Endometrial microvascular endothelial cells (primary cell): ENCODE data around the gene CYB561. TPM values are rescaled to one million over a fixed set of nuclear protein-coding genes. Genes with fewer than 3 reads are reported as not detected.

Source experiments
- in situ Hi-C: cut with HindIII; loops from 2 replicates; pipeline ENCODE4 v1.10.0; 2017; ENCODE audit warnings: low sequenced_read_pairs, low pct_unique_long_range_greater_than_20kb; ENCODE audit errors: inconsistent ontology term
- total RNA-seq: library from RNA; depleted of rRNA; stranded (reverse); fragments of >200 nt; gene quantifications from one replicate; pipeline ENCODE4 v1.2.3, GENCODE V29; 2015; ENCODE audit errors: inconsistent ontology term

CYB561 gene
- total RNA-seq = 17.2 TPM

DNA sequence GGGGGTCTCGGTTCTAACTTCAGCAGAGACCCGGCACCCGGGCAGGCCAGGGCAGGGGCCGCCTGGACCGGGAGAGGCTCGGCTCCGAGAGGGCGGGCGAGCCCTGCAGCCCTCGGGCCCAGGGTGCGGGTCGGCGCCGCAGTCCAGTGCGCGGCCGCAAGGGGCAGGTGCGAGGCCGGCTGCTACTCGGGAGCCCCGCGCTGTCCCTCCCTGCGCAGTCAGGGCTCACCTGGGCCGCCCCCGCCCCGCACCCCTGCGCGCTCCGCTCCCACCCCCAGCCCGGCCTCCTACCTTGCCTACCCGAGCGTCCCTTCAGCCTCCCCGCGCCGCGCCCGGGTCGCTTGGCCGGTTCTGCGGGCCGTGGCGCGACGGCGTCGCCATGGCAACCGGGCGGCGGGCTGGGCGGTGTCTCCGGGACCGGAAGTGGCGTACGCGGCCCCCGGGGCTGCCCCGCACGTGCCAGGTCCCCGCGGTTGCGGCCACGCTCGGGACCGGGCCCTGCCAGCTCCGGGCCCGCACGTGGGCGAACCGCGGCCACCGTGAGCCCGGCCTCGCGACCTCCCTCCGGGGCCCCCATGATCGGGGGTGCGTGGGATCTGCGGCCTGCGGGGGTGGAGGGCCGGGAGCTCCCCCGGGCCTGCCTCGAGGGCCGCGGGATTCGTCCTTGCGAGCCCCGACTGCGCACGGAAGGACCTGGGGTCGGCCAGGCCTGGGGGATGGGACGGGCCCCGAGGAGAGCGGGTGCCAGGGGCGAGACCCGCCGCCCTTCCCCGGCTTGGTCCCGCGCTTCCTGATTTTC is at the start of gene CYB561:
CYB561 (minus strand) TSS at position 353 of the 799 bp plus-strand sequence. CDS start 8,759 bp downstream, outside the sequence.
- in situ Hi-C loops = loop anchor here (25.0 kb wide), 1 partner anchor 141 kb away; no protein-coding TSS in a partner anchor

- in situ Hi-C loops = no loop called here
These were observed 49.4 kb upstream of the CYB561 start for GRCh38 chr17:63495491-63495890.

- in situ Hi-C loops = no loop called here
These were observed 48.3 kb upstream of the CYB561 start for GRCh38 chr17:63494300-63494928.

GRCh38 chr17:63493411-63493810 is 47.3 kb upstream of the CYB561 start:
- in situ Hi-C loops = no loop called here

DNA sequence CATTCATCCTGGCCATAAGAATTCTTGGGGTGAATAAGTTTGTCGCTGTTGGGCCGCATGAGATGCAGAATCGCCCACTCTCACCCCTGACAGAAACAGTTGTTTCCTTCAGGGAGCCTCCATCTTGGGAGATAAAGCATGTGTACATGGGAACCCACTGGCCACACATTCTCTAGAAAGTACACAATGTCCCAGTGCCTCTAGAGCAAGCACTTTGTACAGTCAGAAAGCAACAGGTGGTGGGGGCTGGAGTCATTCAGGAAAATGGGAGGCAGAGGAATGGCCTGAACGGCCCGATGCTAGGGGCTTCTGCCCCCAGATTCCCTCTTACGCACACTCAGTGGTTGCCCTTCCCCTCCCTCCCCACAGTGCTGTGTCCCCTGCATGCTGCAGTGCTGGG is 46.8 kb upstream of the CYB561 start:
- in situ Hi-C loops = no loop called here

DNA sequence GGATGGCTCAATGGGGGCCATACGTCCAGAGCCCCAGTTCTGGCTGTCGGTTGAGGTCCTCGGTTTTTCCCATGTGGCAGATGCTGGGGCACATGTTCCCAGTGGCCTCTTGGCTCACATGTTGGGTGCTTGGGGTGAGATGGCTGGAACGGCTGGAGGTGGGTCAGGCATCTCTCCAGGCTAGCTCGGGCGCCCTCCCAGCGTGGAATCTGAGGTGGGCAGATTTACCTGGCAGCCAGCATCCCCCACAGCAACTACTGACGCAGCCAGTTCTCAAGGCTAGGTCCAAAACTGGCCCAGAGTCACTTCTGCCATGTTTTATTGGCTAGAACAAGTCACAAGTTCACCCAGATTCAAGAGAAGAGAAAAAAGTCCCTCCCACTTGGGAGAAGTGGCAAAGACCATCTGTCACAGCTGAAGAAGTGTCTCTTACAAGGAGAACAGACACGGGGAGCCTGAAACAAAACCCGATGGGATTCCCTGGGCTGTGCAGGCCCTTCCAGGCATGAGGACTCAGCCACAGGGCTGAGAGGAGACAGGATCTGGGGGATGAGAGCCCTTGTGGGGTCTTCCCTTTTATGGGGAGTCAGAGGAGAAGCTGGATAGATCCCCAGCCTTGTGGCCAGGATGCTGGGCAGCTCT is 46.0 kb upstream of the CYB561 start:
- in situ Hi-C loops = no loop called here

- in situ Hi-C loops = no loop called here
These were observed 45.3 kb upstream of the CYB561 start for GRCh38 chr17:63491413-63491812.

- in situ Hi-C loops = no loop called here
These were observed 44.8 kb upstream of the CYB561 start for GRCh38 chr17:63490858-63491400.

DNA sequence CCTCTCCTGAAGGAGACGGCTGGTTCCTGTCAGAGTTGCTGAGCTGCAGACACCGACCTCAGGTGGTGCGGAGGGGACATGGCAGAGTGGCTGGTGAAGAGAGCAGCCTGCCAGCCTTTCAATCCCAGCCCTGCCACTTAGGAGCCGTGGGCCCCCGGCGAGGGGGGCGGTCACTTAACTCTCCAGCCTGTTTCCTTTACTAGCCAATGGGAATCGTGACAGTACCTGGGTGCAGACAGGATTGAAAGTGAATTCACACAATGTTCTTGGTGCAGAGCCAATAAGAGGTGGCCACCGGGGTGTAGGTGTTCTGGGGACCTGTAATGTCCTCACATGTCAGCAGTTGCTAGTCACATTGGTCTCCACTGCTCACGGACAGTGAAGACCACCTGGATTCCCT is 44.2 kb upstream of the CYB561 start:
- in situ Hi-C loops = no loop called here

DNA sequence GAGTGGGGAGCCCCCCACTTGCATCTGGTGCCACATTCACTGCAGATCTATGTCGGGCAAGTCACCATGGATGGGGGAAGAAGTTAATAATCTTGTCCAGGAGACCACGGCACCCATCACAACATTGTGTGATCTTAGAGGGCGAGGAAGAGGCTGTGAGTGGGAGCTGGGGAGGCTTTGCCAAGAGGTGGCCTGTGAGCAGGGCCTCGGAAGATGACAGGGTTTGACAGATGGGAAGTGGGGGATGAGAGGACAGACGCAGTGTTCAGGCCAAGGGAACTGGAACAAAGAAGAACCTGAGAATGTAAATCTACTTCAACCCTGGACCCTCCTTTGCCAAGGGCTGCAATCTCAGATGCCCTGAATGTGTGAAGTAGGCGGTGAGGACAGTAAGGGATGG is 43.2 kb upstream of the CYB561 start:
- in situ Hi-C loops = no loop called here

GRCh38 chr17:63488851-63489250 is 42.7 kb upstream of the CYB561 start:
- in situ Hi-C loops = no loop called here

GRCh38 chr17:63487014-63487339 is 40.9 kb upstream of the CYB561 start:
- in situ Hi-C loops = no loop called here

DNA sequence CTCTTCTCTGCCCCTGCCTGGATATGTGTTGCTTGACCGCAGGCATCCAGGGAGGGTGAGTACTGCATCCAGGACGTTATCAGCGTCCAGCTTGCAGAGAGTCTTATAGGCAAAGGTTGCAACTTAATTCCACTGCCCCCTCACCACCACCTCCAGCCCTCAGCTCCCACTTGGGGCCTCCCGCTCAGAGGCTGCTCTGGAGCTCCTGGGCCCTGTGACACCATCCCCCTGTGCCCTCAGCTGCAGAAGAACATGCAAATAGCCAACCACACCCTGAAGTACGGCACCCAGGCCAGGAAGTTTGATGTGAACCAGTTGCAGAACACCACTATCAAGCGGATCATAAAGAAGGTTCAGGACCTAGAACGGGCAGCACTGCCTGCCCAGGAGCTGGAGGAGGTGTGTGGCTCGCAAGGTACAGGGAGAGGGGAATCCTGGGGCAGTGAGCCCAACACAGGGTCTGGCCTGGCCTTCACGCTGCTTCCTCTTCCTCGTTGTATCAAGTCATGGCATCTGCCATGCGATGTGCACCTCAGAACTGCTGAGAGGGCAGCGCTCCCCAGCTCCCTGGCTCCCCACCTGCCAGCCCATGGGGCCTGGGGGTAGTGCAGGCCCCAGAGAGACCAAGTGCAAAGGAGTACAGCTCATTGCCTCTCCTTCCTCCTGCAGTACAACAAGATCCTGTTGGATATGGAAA is 40.4 kb upstream of the CYB561 start:
- in situ Hi-C loops = no loop called here

- in situ Hi-C loops = no loop called here
These were observed 37.8 kb upstream of the CYB561 start for GRCh38 chr17:63483655-63484575.

- in situ Hi-C loops = no loop called here
These were observed 36.9 kb upstream of the CYB561 start for GRCh38 chr17:63483038-63483437.

- in situ Hi-C loops = no loop called here
These were observed 36.4 kb upstream of the CYB561 start for GRCh38 chr17:63482509-63482908.

DNA sequence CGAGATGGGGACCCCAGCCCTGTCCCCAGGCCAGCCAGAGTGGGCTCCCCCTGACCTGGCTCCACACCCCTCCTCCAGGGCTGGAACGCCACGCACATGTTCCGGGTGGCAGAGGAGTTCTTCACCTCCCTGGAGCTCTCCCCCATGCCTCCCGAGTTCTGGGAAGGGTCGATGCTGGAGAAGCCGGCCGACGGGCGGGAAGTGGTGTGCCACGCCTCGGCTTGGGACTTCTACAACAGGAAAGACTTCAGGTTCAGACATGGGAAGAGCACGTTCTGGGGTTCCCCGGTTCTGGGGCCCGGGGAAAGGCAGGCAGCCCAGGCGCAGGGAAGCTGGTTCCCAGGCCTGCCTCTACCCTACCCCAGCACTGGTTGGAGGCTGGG is 35.4 kb upstream of the CYB561 start:
- in situ Hi-C loops = no loop called here

GRCh38 chr17:63480826-63481487 is 34.9 kb upstream of the CYB561 start:
- in situ Hi-C loops = no loop called here
